GM18507 (cell line): Measurements from ENCODE around the gene HOMER2.
A peak's percentile ranks its signal among the peaks of the same experiment; 100 is the strongest.

Experiments used
- DNase-seq: peaks from one replicate; pipeline ENCODE4 v3.0.0; 2011; ENCODE audit warnings: low read depth; ENCODE audit not compliant: insufficient read length; ENCODE audit errors: extremely low spot score
- FAIRE-seq: peaks from 2 replicates; lab custom pipeline; 2011; peaks lifted over from hg19 to GRCh38; lab: Jason Lieb, UNC

The HOMER2 gene

DNA sequence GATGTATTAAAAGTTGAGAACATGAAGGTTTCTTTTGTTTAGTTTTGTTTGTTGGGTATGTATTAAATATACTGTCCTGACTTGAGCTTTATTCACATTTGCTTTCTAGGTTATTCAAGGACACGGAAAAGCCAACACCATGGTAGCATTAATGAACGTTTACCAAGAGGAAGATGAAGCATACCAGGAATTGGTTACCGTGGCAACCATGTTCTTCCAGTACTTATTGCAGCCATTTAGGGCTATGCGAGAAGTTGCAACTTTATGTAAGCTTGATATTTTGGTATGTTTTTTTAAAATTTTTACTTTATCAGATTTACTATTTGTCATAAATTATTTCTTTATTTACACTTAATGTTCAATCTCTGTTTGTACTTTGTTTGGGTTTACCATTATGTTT, 139.5 kb downstream of the HOMER2 start:
- FAIRE-seq (no peak), DNase-seq (no peak)

DNA sequence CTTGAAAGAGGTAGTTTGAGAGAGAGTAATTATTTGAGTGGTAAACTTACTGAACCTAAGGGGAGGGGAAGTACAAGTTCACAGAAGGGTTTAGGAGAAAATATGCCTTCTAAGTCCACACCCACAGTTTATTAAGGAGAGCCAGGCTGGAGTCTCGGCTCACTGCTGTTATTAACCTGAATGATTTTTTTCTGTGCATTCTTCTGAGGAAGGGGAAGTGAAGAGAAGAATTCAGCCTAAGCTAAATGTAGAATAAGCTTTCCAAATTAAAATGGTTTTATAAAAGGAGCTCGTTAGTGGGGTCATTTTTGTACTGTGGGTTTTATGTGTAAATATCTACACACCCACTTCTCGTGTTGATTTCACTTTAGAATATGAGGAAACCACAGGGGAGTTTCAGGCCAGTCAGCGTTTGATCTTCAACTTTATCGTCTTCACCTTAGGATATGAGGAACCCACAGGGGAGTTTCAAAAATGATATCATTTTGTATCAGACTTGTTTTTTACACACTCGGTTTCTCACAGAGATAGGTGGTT, 141.6 kb downstream of the HOMER2 start:
- DNase-seq: no peak

DNA sequence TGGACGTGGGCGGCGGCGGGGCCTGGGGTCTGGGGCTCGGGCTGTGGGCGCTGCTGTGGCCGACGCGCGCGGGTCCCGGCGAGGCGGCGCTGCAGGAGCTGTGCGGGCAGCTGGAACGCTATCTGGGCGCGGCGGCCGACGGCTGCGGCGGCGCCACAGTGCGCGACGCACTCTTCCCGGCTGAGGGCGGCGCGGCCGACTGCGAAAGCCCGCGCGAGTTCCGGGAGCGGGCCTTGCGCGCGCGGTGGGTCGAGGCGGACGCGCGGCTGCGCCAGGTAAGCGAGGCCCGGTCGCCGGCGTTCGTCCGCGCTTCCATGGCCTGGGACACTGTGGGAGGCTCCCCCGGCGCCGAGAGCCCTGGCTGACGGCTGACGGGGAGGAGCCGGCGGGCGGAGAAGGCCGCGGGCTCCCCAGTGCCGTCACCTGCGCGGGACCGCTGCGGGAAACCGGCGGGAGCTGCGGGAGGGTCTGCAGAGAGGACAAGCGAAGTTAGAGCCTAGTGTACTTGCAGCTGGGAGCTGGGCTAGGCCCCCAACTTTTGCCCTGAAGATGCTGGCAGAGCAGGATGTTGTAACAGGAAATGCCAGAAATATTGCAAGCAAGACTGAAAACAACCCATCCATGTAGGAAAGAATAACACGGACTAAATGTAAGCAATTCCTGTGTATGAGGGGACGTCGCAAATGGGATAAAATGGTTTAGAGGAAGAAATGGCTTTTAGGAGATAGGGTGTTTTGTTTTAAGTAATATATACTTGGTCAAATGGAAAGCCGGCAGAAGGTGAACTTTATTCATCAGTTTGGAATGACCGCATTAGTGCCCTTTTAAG, 142.2 kb downstream of the HOMER2 start:
- DNase-seq (no peak), FAIRE-seq (no peak)

More for the DNA sequence above, 141.6 kb downstream of the HOMER2 start:
- peak; percentile 69 for FAIRE-seq

DNA sequence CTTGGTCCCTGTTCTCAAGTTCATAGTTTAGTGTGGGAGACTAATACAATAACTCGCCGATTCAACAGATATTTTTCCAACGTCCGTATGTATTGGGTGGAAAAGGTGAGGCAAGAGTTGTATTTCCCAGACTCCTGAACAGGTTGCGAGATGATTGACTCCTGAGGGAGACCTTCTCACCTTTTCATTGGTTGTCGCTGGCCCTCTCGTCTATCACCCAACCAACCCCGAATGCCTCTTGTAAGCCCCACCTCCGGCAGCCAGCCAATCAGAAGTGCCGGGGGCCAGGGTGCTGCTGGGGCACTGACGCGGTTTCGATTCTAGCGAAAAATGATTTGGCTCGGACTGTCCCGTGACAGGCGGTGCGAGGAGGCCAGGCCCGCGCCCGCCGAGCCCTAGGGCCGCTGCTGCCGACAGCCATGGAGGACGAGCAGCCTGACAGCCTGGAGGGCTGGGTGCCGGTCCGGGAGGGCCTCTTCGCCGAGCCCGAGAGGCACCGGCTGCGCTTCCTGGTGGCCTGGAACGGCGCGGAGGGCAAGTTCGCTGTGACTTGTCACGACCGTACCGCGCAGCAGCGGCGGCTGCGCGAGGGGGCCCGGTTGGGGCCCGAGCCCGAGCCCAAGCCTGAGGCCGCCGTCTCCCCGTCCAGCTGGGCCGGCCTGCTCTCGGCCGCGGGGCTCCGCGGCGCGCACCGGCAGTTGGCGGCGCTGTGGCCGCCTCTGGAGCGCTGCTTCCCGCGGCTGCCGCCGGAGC, 143.0 kb downstream of the HOMER2 start, which contains the start of gene WHAMM:
Gene WHAMM, plus strand, starts transcription at position 321 of the 753 bp plus-strand sequence. Its CDS starts 99 bp downstream, at position 420.
- peak; percentile 97 for FAIRE-seq

DNA sequence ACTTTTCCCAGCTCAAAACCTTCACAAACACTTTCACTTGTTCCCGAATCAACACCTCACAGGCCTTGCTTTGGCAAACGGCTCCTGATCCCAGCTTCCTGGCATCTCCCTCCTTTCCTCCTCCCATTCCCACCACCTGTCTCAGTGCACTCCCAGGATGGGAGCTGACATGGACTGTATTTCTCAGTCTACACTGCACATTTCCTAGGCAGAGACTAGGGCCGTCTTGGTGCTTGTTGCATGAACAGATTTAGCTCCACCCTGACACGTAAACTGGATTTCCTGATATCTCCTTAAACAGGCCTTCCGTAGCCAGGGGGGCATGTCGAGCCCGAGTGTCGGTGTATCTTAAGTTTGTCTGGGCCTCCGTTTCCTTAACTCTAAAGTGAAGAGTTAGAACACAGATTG, 143.9 kb downstream of the HOMER2 start:
- peak; percentile 64 for FAIRE-seq
- DNase-seq: no peak

More for the DNA sequence above, 143.0 kb downstream of the HOMER2 start, which contains the start of gene WHAMM:
- peak; percentile 81 for DNase-seq

DNA sequence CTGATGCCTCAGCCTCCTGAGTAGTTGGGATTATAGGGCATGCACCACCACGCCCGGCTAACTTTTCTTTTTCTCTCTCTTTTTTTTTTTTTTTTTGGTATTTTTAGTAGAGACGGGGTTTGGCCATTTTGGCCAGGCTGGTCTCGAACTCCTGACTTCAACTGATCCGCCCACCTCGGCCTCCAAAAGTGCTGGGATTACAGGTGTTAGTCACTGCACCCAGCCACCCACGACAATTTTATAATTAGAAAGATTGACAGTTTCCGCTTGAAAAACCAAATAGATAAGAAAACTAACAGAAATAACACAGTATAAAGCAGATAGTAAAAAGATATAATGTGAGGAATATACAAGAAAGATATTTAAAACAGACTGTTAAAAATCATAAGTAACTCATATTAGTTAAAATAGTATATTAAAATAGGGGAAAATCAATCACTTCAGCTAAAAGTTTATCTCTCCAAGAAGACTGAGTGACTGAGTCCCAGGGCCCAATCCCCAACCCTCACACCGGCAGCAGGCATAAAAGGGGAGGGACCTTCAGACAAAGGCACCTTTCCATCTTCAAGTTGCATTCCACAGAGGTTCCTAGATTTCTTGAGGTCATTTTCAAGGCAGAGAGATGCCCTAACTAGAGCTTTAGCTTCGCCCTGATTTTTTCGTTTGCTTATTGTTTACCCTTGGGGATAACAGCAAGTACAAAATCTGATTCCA, 144.4 kb downstream of the HOMER2 start:
- no peak for FAIRE-seq

DNA sequence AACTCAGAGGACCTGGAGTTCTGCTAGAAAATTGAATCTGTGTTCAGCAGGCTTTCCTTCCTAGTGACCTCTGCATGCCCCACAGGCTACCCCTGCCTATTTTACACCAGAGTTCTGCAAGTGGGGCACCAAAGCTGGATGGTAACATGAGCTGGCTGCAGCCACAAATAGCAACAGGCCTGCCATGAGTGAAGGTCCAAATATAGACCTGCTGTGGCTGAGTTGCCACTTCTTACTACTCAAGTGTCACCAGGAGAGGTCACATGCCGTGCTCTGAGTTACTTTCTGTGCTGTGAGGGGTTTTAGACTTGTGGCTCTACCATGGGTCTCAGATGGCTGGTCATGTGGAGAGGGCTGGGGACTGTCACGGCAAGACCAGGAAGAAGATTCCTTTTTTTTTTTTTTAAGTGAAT, 146.5 kb downstream of the HOMER2 start, which contains the start of gene FSD2:
Gene FSD2, minus strand, starts transcription at position 76 of the 413 bp plus-strand sequence. CDS start 18,679 bp downstream, outside the sequence.
- FAIRE-seq (peak; percentile 95), DNase-seq (peak; percentile 30)

More for the DNA sequence above, 144.4 kb downstream of the HOMER2 start:
- no peak for DNase-seq

DNA sequence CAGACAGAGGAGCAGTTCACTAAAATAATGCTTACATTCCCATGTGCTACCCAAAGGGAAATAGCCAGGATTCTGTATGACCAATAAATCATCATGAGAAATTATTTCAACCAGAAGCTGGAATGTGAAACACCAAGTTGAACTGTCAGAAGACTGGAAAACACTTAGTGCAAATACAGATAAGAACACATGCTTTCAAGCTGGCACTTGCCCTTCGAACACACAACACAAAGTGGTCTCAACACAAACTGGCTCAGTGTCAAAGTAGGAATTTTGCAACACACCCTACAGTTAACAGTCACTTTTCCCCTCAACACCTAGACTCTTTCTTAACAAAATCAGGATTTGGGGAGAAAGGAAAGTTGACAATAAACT, 148.0 kb downstream of the HOMER2 start:
- FAIRE-seq (no peak), DNase-seq (no peak)

DNA sequence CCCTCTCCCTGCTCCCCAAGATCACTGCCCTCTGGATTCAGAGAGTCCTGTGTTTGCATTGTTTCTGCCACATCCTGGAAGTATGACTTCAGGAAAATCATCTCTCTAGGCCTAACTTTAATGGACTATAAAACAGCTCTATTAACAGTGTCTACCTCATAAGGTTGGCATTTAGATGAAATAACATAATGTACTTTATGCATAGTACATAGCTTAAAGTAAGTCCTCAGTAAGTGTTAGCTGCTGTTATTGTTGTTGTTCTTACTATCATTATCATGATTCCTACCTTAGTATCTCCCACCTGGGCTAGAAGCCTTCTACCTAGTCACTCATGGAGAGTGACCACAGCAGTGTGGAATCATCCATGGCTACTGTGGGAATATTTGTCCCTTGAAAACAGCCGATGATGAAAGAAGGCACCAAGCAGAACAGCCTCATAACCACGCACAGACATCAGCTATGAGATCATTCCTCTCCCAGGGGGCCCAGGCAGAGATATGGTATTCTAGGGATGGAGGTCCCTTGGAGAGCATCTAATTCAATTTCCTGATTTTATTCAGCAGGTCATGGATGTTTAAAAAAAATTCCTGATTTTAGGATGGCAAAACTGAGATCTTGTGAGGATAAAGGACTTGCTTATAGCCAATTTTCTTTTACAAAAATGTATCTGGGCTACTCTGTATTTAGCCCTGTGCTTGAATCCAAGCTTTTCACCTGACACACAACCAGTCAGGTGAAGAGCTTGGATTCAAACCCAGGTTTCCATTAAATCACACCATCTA, 148.5 kb downstream of the HOMER2 start:
- DNase-seq: no peak
- no peak for FAIRE-seq

DNA sequence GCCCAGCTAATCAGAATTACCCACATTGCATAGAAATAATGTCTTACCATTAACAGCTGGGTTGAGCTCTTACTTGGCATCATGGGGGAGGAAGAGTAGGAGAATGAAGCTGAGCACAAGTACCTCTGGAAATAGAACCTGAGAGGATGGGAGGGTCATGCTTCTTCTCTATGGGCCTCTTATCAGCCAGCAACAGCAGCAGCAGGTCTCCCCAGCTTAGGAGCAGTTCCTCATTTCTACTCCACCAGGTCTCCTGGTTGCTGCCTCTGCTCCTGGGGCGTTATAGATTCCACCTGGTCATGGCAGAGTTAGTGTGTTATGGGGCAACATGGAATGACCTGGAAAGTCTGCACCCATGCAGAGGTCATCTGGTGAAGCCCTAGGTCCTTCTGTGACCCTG, 150.0 kb downstream of the HOMER2 start:
- FAIRE-seq: no peak
- no peak for DNase-seq

DNA sequence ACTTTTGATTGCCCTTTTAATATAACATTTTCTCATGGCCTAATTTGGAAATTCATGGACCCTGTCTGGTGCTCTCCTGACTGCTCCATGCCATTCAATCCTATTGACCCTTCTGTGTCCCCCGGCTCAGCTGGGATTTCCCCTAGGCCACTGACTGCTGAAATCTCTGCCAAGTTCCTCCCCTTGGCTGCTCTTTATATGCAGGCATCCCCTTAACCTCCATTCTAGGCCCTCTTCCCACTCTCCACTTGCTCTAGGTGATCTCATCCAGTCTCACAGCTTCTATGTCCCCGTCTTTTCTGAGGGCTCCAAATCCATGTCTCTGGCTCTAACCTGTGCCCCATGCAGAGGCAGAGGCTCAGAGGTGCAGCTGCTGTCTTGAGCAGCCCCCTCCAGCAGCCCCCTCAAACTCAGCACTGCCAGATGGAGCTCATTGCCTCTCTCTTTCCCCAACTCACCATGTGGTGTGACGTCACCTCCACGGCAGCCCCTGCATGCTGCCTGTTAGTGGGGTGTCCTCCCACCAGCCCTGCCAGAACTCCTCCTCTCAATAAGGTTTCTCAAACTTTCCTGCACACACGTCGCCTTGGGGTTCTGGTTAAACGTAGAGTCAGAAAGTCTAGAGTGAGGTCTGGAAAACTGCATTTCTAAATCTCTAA, 153.2 kb downstream of the HOMER2 start:
- no peak for DNase-seq
- FAIRE-seq: no peak
